ENCODE results near the gene CPNE5.

GRCh38 chr6:36838896-36839748 is at the start of gene CPNE5:
- TF ChIP-seq CTCF (IDR thresholded peaks at IDR 0.05; ENCODE audit: insufficient read depth, low read length): no peak
- TF ChIP-seq REST (IDR thresholded peaks at IDR 0.05; ENCODE audit: insufficient replicate concordance, low read depth): no peak
- TF ChIP-seq POLR2AphosphoS5 (IDR thresholded peaks at IDR 0.05; ENCODE audit: low read depth): no peak
- no peak for TF ChIP-seq SPI1 (IDR thresholded peaks at IDR 0.05; ENCODE audit: borderline replicate concordance, low read depth)
- TF ChIP-seq GABPA (IDR thresholded peaks at IDR 0.05; ENCODE audit: low read depth): no peak
